Duodenal mucosa (tissue), 2 donors: ENCODE data around the gene NMNAT2.
"Not testable (repeated sequence)": the region's sequence is repeated elsewhere in the genome, so short reads cannot be mapped to it uniquely, and the experiment has no call there.

Source experiments
- H3K27ac ChIP-seq: one replicate; pipeline ENCODE4 v1.7.0; 2013; ENCODE audit warnings: low read depth, low read length
- H3K27me3 ChIP-seq, 2 donors: one replicate each; pipeline ENCODE4 v1.7.0; 2013; ENCODE audit warnings: low read length in 2 of 2, control low read depth in 1 of 2; ENCODE audit not compliant: insufficient read depth in 2 of 2, control insufficient read depth in 1 of 2
- H3K36me3 ChIP-seq, 2 donors: one replicate each; pipeline ENCODE4 v1.7.0; 2013; ENCODE audit warnings: low read length in 2 of 2, control low read depth in 1 of 2; ENCODE audit not compliant: insufficient read depth in 2 of 2, control insufficient read depth in 1 of 2
- H3K4me1 ChIP-seq, 2 donors: one replicate each; pipeline ENCODE4 v1.7.0; 2013; ENCODE audit warnings: low read length in 2 of 2, control low read depth in 1 of 2; ENCODE audit not compliant: insufficient read depth in 2 of 2, control insufficient read depth in 1 of 2
- H3K4me3 ChIP-seq, 2 donors: one replicate each; pipeline ENCODE4 v1.7.0; 2013; ENCODE audit warnings: low read length in 2 of 2, low read depth in 1 of 2
- H3K9ac ChIP-seq, 2 donors: one replicate each; pipeline ENCODE4 v1.7.0; 2013; ENCODE audit warnings: low read length in 2 of 2, low read depth in 1 of 2
- H3K9me3 ChIP-seq, 2 donors: one replicate each; pipeline ENCODE4 v1.7.0; 2013; ENCODE audit warnings: low read length in 2 of 2, control low read depth in 1 of 2; ENCODE audit not compliant: control insufficient read depth in 1 of 2

NMNAT2 gene

GRCh38 chr1:183449223-183449770, 31.1 kb upstream of the NMNAT2 start:
- no peak overlapping the region for H3K4me3 ChIP-seq
- no peaks in the 10 kb centered on the region for H3K9me3 ChIP-seq
- H3K27me3 ChIP-seq, result no peaks in the 10 kb centered on the region
- no peak overlapping the region for H3K27ac ChIP-seq
- no peak overlapping the region for H3K9ac ChIP-seq
- no peaks in the 10 kb centered on the region for H3K36me3 ChIP-seq
- no peaks in the 10 kb centered on the region for H3K4me1 ChIP-seq

- Histone ChIP-seq H3K9ac (no peak overlapping the region), H3K4me3 (no peak overlapping the region), H3K9me3 (no peaks in the 10 kb centered on the region), H3K4me1 (no peaks in the 10 kb centered on the region), H3K27ac (no peak overlapping the region), H3K36me3 (no peaks in the 10 kb centered on the region), H3K27me3 (no peaks in the 10 kb centered on the region)
Measured at GRCh38 chr1:183444243-183444642, 26.1 kb upstream of the NMNAT2 start.

GRCh38 chr1:183443466-183443865, 25.3 kb upstream of the NMNAT2 start:
- Histone ChIP-seq H3K9me3 (no peaks in the 10 kb centered on the region), H3K9ac (no peak overlapping the region), H3K4me1 (no peaks in the 10 kb centered on the region), H3K27me3 (no peaks in the 10 kb centered on the region), H3K4me3 (no peak overlapping the region), H3K27ac (no peak overlapping the region), H3K36me3 (no peaks in the 10 kb centered on the region)

GRCh38 chr1:183443011-183443410, 24.8 kb upstream of the NMNAT2 start:
- H3K9me3 ChIP-seq, result no peaks in the 10 kb centered on the region
- no peaks in the 10 kb centered on the region for H3K4me1 ChIP-seq
- H3K27ac ChIP-seq, result no peak overlapping the region
- no peak overlapping the region for H3K4me3 ChIP-seq
- no peaks in the 10 kb centered on the region for H3K27me3 ChIP-seq
- H3K36me3 ChIP-seq, result no peaks in the 10 kb centered on the region
- H3K9ac ChIP-seq, result no peak overlapping the region

- no peaks in the 10 kb centered on the region for H3K36me3 ChIP-seq
- H3K4me1 ChIP-seq, result no peaks in the 10 kb centered on the region
- H3K9ac ChIP-seq, result no peak overlapping the region
- no peak overlapping the region for H3K27ac ChIP-seq
- no peaks in the 10 kb centered on the region for H3K9me3 ChIP-seq
- peaks cover 0 to 3% of the 10 kb centered on the region in 2 donors for H3K27me3 ChIP-seq
- no peak overlapping the region for H3K4me3 ChIP-seq
Measured at GRCh38 chr1:183438060-183438459, 19.9 kb upstream of the NMNAT2 start.

GRCh38 chr1:183435497-183435896, 17.3 kb upstream of the NMNAT2 start:
- Histone ChIP-seq H3K4me1 (no peaks in the 10 kb centered on the region), H3K9me3 (no peaks in the 10 kb centered on the region), H3K27ac (no peak overlapping the region), H3K4me3 (no peak overlapping the region), H3K9ac (no peak overlapping the region), H3K27me3 (peaks cover 0 to 3% of the 10 kb centered on the region in 2 donors), H3K36me3 (no peaks in the 10 kb centered on the region)

GRCh38 chr1:183433703-183434102, 15.5 kb upstream of the NMNAT2 start:
- Histone ChIP-seq H3K4me1 (no peaks in the 10 kb centered on the region), H3K9me3 (no peaks in the 10 kb centered on the region), H3K27ac (no peak overlapping the region), H3K27me3 (peaks cover 0 to 3% of the 10 kb centered on the region in 2 donors), H3K9ac (no peak overlapping the region), H3K36me3 (no peaks in the 10 kb centered on the region), H3K4me3 (no peak overlapping the region)

- Histone ChIP-seq H3K9ac (no peak overlapping the region), H3K9me3 (no peaks in the 10 kb centered on the region), H3K27me3 (peaks cover 0 to 3% of the 10 kb centered on the region in 2 donors), H3K4me1 (no peaks in the 10 kb centered on the region), H3K4me3 (no peak overlapping the region), H3K27ac (no peak overlapping the region), H3K36me3 (no peaks in the 10 kb centered on the region)
Measured at GRCh38 chr1:183432548-183432875, 14.3 kb upstream of the NMNAT2 start.

GRCh38 chr1:183431840-183432547, 13.8 kb upstream of the NMNAT2 start:
- Histone ChIP-seq H3K4me1 (no peaks in the 10 kb centered on the region), H3K27me3 (peaks cover 0 to 3% of the 10 kb centered on the region in 2 donors), H3K9me3 (no peaks in the 10 kb centered on the region), H3K4me3 (no peak overlapping the region), H3K9ac (no peak overlapping the region), H3K36me3 (no peaks in the 10 kb centered on the region), H3K27ac (no peak overlapping the region)

GRCh38 chr1:183427591-183427990, 9.4 kb upstream of the NMNAT2 start:
- H3K9me3 ChIP-seq, H3K4me3 ChIP-seq, H3K4me1 ChIP-seq, H3K36me3 ChIP-seq, H3K9ac ChIP-seq, H3K27ac ChIP-seq, H3K27me3 ChIP-seq: not testable (repeated sequence)
